Measurements from ENCODE around the gene METTL13.

DNA sequence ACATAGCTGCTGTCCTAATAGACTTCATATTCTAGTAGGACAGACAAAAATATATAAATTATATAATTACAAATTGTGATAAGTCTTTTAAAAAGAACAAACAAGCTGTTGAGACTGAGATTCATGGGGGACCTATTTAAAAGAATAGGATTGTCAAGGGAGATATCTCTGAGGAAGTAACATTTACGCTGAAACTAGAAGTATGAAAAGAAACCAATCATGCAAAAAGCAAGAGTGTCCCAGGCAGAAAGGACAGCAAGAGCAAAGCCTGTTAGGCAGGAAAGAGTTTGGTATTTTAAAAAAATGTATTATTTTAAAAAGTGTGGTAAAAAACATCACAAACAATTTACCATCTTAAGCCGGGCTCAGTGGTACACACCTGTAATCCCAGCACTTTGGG, 9.1 kb upstream of the METTL13 start:
- TF ChIP-seq, protein P1, sequence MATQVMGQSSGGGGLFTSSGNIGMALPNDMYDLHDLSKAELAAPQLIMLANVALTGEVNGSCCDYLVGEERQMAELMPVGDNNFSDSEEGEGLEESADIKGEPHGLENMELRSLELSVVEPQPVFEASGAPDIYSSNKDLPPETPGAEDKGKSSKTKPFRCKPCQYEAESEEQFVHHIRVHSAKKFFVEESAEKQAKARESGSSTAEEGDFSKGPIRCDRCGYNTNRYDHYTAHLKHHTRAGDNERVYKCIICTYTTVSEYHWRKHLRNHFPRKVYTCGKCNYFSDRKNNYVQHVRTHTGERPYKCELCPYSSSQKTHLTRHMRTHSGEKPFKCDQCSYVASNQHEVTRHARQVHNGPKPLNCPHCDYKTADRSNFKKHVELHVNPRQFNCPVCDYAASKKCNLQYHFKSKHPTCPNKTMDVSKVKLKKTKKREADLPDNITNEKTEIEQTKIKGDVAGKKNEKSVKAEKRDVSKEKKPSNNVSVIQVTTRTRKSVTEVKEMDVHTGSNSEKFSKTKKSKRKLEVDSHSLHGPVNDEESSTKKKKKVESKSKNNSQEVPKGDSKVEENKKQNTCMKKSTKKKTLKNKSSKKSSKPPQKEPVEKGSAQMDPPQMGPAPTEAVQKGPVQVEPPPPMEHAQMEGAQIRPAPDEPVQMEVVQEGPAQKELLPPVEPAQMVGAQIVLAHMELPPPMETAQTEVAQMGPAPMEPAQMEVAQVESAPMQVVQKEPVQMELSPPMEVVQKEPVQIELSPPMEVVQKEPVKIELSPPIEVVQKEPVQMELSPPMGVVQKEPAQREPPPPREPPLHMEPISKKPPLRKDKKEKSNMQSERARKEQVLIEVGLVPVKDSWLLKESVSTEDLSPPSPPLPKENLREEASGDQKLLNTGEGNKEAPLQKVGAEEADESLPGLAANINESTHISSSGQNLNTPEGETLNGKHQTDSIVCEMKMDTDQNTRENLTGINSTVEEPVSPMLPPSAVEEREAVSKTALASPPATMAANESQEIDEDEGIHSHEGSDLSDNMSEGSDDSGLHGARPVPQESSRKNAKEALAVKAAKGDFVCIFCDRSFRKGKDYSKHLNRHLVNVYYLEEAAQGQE (IDR thresholded peaks at IDR 0.05; ENCODE audit: insufficient read depth in 1 of 2, low read depth in 2 of 2, low read length in 1 of 2): no peak
- TF ChIP-seq, protein P2, sequence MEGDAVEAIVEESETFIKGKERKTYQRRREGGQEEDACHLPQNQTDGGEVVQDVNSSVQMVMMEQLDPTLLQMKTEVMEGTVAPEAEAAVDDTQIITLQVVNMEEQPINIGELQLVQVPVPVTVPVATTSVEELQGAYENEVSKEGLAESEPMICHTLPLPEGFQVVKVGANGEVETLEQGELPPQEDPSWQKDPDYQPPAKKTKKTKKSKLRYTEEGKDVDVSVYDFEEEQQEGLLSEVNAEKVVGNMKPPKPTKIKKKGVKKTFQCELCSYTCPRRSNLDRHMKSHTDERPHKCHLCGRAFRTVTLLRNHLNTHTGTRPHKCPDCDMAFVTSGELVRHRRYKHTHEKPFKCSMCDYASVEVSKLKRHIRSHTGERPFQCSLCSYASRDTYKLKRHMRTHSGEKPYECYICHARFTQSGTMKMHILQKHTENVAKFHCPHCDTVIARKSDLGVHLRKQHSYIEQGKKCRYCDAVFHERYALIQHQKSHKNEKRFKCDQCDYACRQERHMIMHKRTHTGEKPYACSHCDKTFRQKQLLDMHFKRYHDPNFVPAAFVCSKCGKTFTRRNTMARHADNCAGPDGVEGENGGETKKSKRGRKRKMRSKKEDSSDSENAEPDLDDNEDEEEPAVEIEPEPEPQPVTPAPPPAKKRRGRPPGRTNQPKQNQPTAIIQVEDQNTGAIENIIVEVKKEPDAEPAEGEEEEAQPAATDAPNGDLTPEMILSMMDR (IDR thresholded peaks at IDR 0.05): no peak
- TF ChIP-seq POLR2AphosphoS5 (IDR thresholded peaks at IDR 0.05; ENCODE audit: low read depth, low read length) (no peak), TCF7L2 (IDR thresholded peaks at IDR 0.05; ENCODE audit: low read depth, low read length) (no peak), SIN3A (IDR thresholded peaks at IDR 0.05; ENCODE audit: borderline replicate concordance, insufficient read depth, low read depth, low read length) (no peak)

Measured in Panc1 (cell line).